Thyroid gland (tissue), 4 donors: Measurements from ENCODE around the gene HTR2A. TPM values are rescaled to one million over a fixed set of nuclear protein-coding genes. Genes with fewer than 3 reads are reported as not detected.
"Not testable (repeated sequence)": the region's sequence is repeated elsewhere in the genome, so short reads cannot be mapped to it uniquely, and the experiment has no call there.

Source experiments
- DNase-seq, 2 donors: peaks; one replicate each; pipeline ENCODE4 v3.0.0-alpha.2; 2019
- H3K27ac ChIP-seq, 3 donors: fragments of 200-600 bp; sonication (generic); 1 replicate in 2 of 3; 2 replicates in 1 of 3; pipeline ENCODE4 v1.5.1; 2016 to 2019; ENCODE audit warnings: mild to moderate bottlenecking in 1 of 3, moderate library complexity in 1 of 3
- H3K27me3 ChIP-seq: fragments of 200-600 bp; sonication (generic); one replicate; pipeline ENCODE4 v1.5.1; 2019
- H3K36me3 ChIP-seq, 2 donors: fragments of 200-600 bp; sonication (generic); one replicate each; pipeline ENCODE4 v1.5.1; 2016 to 2019
- H3K4me1 ChIP-seq, 2 donors: fragments of 200-600 bp; sonication (generic); one replicate each; pipeline ENCODE4 v1.5.1; 2017 to 2019
- H3K4me3 ChIP-seq, 3 donors: fragments of 200-600 bp; sonication (generic); replicated peaks in 1 of 3; 1 replicate in 2 of 3; 2 replicates in 1 of 3; pipeline ENCODE4 v1.5.1; 2016; ENCODE audit warnings: mild to moderate bottlenecking in 1 of 3
- H3K9me3 ChIP-seq: fragments of 200-600 bp; sonication (generic); one replicate; pipeline ENCODE4 v1.5.1; 2017
- CTCF ChIP-seq, 6 experiments: fragments of 200-600 bp in 3 of 6; fragments of 450-650 bp in 3 of 6; sonication (generic) in 3 of 6; IDR thresholded peaks; one replicate each; pipeline ENCODE4 v1.5.1; 2016 to 2019; ENCODE audit warnings: antibody characterized with exemption in 6 of 6, mild to moderate bottlenecking in 2 of 6, inconsistent platforms in 1 of 6, moderate library complexity in 1 of 6
- POLR2A ChIP-seq, 2 donors: fragments of 450-650 bp; IDR thresholded peaks; one replicate each; pipeline ENCODE4 v1.6.1; 2017; ENCODE audit warnings: antibody characterized with exemption in 2 of 2, mild to moderate bottlenecking in 2 of 2, moderate library complexity in 1 of 2
- WGBS, 2 donors: methylation state at CpG; one replicate each; pipeline ENCODE4 v1.1.5; 2017; 5-methylcytosine and 5-hydroxymethylcytosine counted together
- intact Hi-C: fragments of 100-400 bp; cut with DNase I; formaldehyde crosslinking; loops from one replicate; pipeline ENCODE4 v1.15.1; 2023
- total RNA-seq, 4 donors: library from RNA; depleted of rRNA; stranded (reverse); fragments of >200 nt; gene quantifications; one replicate each; pipeline ENCODE4 v1.2.3, GENCODE V29; 2016

The HTR2A gene
- total RNA-seq, 4 donors from 2014 or later = 0.22 TPM; not detected in 3

GRCh38 chr13:46812301-46812797 is 84.5 kb downstream of the HTR2A start:
- H3K27me3 ChIP-seq = no peaks in the 10 kb centered on the region
- intact Hi-C loops = no loop called here
- no peaks in the 10 kb centered on the region for H3K36me3 ChIP-seq
- no peaks in the 10 kb centered on the region for H3K9me3 ChIP-seq
- no peaks in the 10 kb centered on the region for H3K4me1 ChIP-seq
- no peak overlapping the region for H3K4me3 ChIP-seq
- no peak overlapping the region for H3K27ac ChIP-seq
- no peak for DNase-seq
- TF ChIP-seq CTCF (IDR thresholded peaks at IDR 0.05) (no peak), POLR2A (IDR thresholded peaks at IDR 0.05) (no peak)

GRCh38 chr13:46810440-46810839 is 86.4 kb downstream of the HTR2A start:
- Histone ChIP-seq H3K9me3 (no peaks in the 10 kb centered on the region), H3K36me3 (no peaks in the 10 kb centered on the region), H3K4me3 (no peak overlapping the region), H3K27me3 (no peaks in the 10 kb centered on the region), H3K4me1 (no peaks in the 10 kb centered on the region), H3K27ac (no peak overlapping the region)
- WGBS, 2 donors = 88 to 92% methylated on average over 5 of the region's 5 CpGs
- DNase-seq = no peak
- TF ChIP-seq POLR2A (IDR thresholded peaks at IDR 0.05) = no peak
- no peak for TF ChIP-seq CTCF (IDR thresholded peaks at IDR 0.05)
- intact Hi-C loops = no loop called here

GRCh38 chr13:46804921-46805320 is 91.9 kb downstream of the HTR2A start:
- H3K36me3 ChIP-seq, H3K4me3 ChIP-seq, DNase-seq, H3K9me3 ChIP-seq, intact Hi-C loops, H3K27me3 ChIP-seq, H3K27ac ChIP-seq, H3K4me1 ChIP-seq: not testable (repeated sequence)
- WGBS, 2 donors = 80 to 85% methylated on average over 1 of the region's 1 CpG

- Histone ChIP-seq H3K27ac (no peak overlapping the region), H3K36me3 (no peaks in the 10 kb centered on the region), H3K27me3 (no peaks in the 10 kb centered on the region), H3K9me3 (no peaks in the 10 kb centered on the region), H3K4me3 (no peak overlapping the region), H3K4me1 (no peaks in the 10 kb centered on the region)
- 90 to 96% methylated on average over 3 of the region's 3 CpGs for WGBS, 2 donors
- no peak for DNase-seq
- intact Hi-C loops = no loop called here
- TF ChIP-seq POLR2A (IDR thresholded peaks at IDR 0.05) (no peak), CTCF (IDR thresholded peaks at IDR 0.05) (no peak)
Observed at GRCh38 chr13:46804391-46804815, 92.5 kb downstream of the HTR2A start.

GRCh38 chr13:46803586-46803985 is 93.3 kb downstream of the HTR2A start:
- no peaks in the 10 kb centered on the region for H3K4me1 ChIP-seq
- H3K36me3 ChIP-seq = no peaks in the 10 kb centered on the region
- no peak for DNase-seq
- intact Hi-C loops = no loop called here
- H3K4me3 ChIP-seq = no peak overlapping the region
- H3K27me3 ChIP-seq = no peaks in the 10 kb centered on the region
- H3K27ac ChIP-seq = no peak overlapping the region
- TF ChIP-seq CTCF (IDR thresholded peaks at IDR 0.05) (no peak), POLR2A (IDR thresholded peaks at IDR 0.05) (no peak)
- 90 to 96% methylated on average over 5 of the region's 5 CpGs for WGBS, 2 donors
- no peaks in the 10 kb centered on the region for H3K9me3 ChIP-seq

GRCh38 chr13:46801858-46802257 is 95.0 kb downstream of the HTR2A start:
- Histone ChIP-seq H3K27ac (no peak overlapping the region), H3K4me1 (peaks cover 4 to 6% of the 10 kb centered on the region in 2 donors), H3K9me3 (no peaks in the 10 kb centered on the region), H3K36me3 (no peaks in the 10 kb centered on the region), H3K4me3 (no peak overlapping the region), H3K27me3 (no peaks in the 10 kb centered on the region)
- 77 to 83% methylated on average over 1 of the region's 1 CpG for WGBS, 2 donors
- TF ChIP-seq POLR2A (IDR thresholded peaks at IDR 0.05) (no peak), CTCF (IDR thresholded peaks at IDR 0.05) (no peak)
- intact Hi-C loops = no loop called here
- DNase-seq = no peak
